A549 (cell line): ENCODE measurements around the gene FANCM. TPM values are rescaled to one million over a fixed set of nuclear protein-coding genes. Genes with fewer than 3 reads are reported as not detected.

Experiments used
- ATAC-seq, 2 experiments: fragments of 200-7000 bp in 1 of 2; fragments of >200 bp in 1 of 2; cut with Nextera tagmentation in 1 of 2; cut with Tn5 transposase in 1 of 2; 3 replicates each; pipeline versions ENCODE4 v1.8.0 to v1.9.1; 2018 to 2020; ENCODE audit warnings: mild to moderate bottlenecking in 1 of 2, moderate library complexity in 1 of 2
- CTCF ChIA-PET: fragments of 300-600 bp; sonication (Branson Sonifier 250); formaldehyde crosslinking; extraction: SDS; loops from one replicate; lab custom pipeline; 2021; ENCODE audit warnings: antibody characterized with exemption, inconsistent platforms; lab: Yijun Ruan, JAX
- POLR2A ChIA-PET: fragments of 350-600 bp; formaldehyde crosslinking; extraction: SDS; loops from one replicate; lab custom pipeline; 2021; ENCODE audit warnings: antibody characterized with exemption, inconsistent platforms; lab: Yijun Ruan, JAX
- DNase-seq, 2 experiments: peaks; one replicate each; pipeline versions ENCODE4 v3.0.0 to v3.0.0-alpha.2; 2011 to 2016; ENCODE audit warnings: low read depth in 1 of 2, low spot score in 1 of 2
- FAIRE-seq: peaks from 2 replicates; lab custom pipeline; 2011; peaks lifted over from hg19 to GRCh38; lab: Jason Lieb, UNC
- H3K27ac ChIP-seq, 2 experiments: fragments of >200 bp; sonication (Bioruptor Twin); formaldehyde crosslinking; 3 replicates each; pipeline ENCODE4 v1.5.1; 2016 to 2017
- H3K4me1 ChIP-seq: fragments of >200 bp; sonication (Bioruptor Twin); formaldehyde crosslinking; 3 replicates; pipeline ENCODE4 v1.6.1; 2016
- H3K4me2 ChIP-seq: fragments of >200 bp; sonication (Bioruptor Twin); formaldehyde crosslinking; 3 replicates; pipeline ENCODE4 v1.6.1; 2016
- H3K4me3 ChIP-seq: fragments of >200 bp; sonication (Bioruptor Twin); formaldehyde crosslinking; 3 replicates; pipeline ENCODE4 v1.5.1; 2016
- H3K9me3 ChIP-seq: fragments of >200 bp; sonication (Bioruptor Twin); formaldehyde crosslinking; 3 replicates; pipeline ENCODE4 v1.6.1; 2016
- CBX8 ChIP-seq: fragments of 200-600 bp; sonication (generic); IDR thresholded peaks from 2 replicates; pipeline ENCODE4 v1.6.1; 2016
- CEBPB ChIP-seq, 2 experiments: fragments of >200 bp in 1 of 2; sonication (Bioruptor Twin) in 1 of 2; formaldehyde crosslinking in 1 of 2; IDR thresholded peaks; 2 replicates each; pipeline ENCODE4 v1.6.1; 2012 to 2016
- EP300 ChIP-seq, 2 experiments: fragments of >200 bp; sonication (Bioruptor Twin); formaldehyde crosslinking; IDR thresholded peaks; 2 replicates in 1 of 2; 3 replicates in 1 of 2; pipeline ENCODE4 v1.6.1; 2016 to 2017
- FOSB ChIP-seq: fragments of 250-450 bp; sonication (Bioruptor Pico); IDR thresholded peaks from 2 replicates; pipeline ENCODE4 v1.5.0; 2020; ENCODE audit warnings: mild to moderate bottlenecking, moderate library complexity
- FOXS1 ChIP-seq: fragments of 250-450 bp; sonication (Bioruptor Pico); IDR thresholded peaks from 2 replicates; pipeline ENCODE4 v1.5.0; 2020; ENCODE audit warnings: mild to moderate bottlenecking, moderate library complexity
- HDAC2 ChIP-seq: fragments of 200-600 bp; sonication (generic); IDR thresholded peaks from 2 replicates; pipeline ENCODE4 v1.6.1; 2016
- HMGXB4 ChIP-seq: fragments of 250-450 bp; sonication (Bioruptor Pico); IDR thresholded peaks from 2 replicates; pipeline ENCODE4 v1.5.0; 2021; ENCODE audit warnings: mild to moderate bottlenecking, moderate library complexity, borderline replicate concordance
- JUN ChIP-seq, 2 experiments: fragments of >200 bp; sonication (Bioruptor Twin); formaldehyde crosslinking; IDR thresholded peaks; 2 replicates in 1 of 2; 3 replicates in 1 of 2; pipeline ENCODE4 v1.6.1; 2016 to 2017
- NR3C1 ChIP-seq: fragments of >200 bp; sonication (Bioruptor Twin); formaldehyde crosslinking; IDR thresholded peaks from 3 replicates; pipeline ENCODE4 v1.6.1; 2017
- PBX3 ChIP-seq: IDR thresholded peaks from 2 replicates; pipeline ENCODE4 v1.6.1; 2012
- PHF8 ChIP-seq: fragments of 200-600 bp; sonication (generic); IDR thresholded peaks from 2 replicates; pipeline ENCODE4 v1.6.1; 2016; ENCODE audit warnings: low read depth, mild to moderate bottlenecking, antibody characterized with exemption, moderate library complexity, borderline replicate concordance
- RCOR1 ChIP-seq: fragments of 150-350 bp; IDR thresholded peaks from 2 replicates; pipeline ENCODE4 v1.6.1; 2014; ENCODE audit warnings: antibody characterized with exemption, low read length, low read depth
- SMC3 ChIP-seq: fragments of >200 bp; sonication (Bioruptor Twin); formaldehyde crosslinking; IDR thresholded peaks from 3 replicates; pipeline ENCODE4 v1.6.1; 2018; ENCODE audit warnings: inconsistent platforms
- TP53 ChIP-seq: fragments of 250-450 bp; sonication (Bioruptor Pico); IDR thresholded peaks from 2 replicates; pipeline ENCODE4 v1.5.0; 2021; ENCODE audit warnings: mild to moderate bottlenecking, moderate library complexity
- ZC3H11A ChIP-seq: fragments of 450-650 bp; IDR thresholded peaks from 2 replicates; pipeline ENCODE4 v1.6.1; 2014; ENCODE audit warnings: antibody characterized with exemption, mild to moderate bottlenecking
- WGBS: methylation state at CpG from one replicate; pipeline ENCODE4 v1.1.6; 2017; ENCODE audit errors: missing lambda C conversion rate; 5-methylcytosine and 5-hydroxymethylcytosine counted together
- polyA plus RNA-seq, 4 experiments: library from polyadenylated mRNA; depleted of rRNA in 3 of 4; stranded (reverse); fragments of >200 nt; fragmentation: RNase III in 1 of 4; extraction: RNeasy Plus Mini Kit Qiagen cat#74134 plus additional on column Dnase treatment in 1 of 4; gene quantifications; 2 replicates in 3 of 4; 3 replicates in 1 of 4; pipeline ENCODE4 v1.2.3, GENCODE V29; 2011 to 2017
- TF ChIP-seq, protein P1 (sequence below): fragments of 200-600 bp; sonication (generic); IDR thresholded peaks from 2 replicates; pipeline ENCODE4 v1.6.1; 2016; ENCODE audit warnings: antibody characterized with exemption, mild to moderate bottlenecking, moderate library complexity
- TF ChIP-seq, protein P2 (sequence below): fragments of 450-650 bp; IDR thresholded peaks from 2 replicates; pipeline ENCODE4 v1.6.1; 2014; ENCODE audit warnings: antibody characterized with exemption
- TF ChIP-seq, protein P3 (sequence below): fragments of >200 bp; sonication (Bioruptor Twin); formaldehyde crosslinking; IDR thresholded peaks from 3 replicates; pipeline ENCODE4 v1.6.1; 2016

FANCM gene
- polyA plus RNA-seq, 2 of the 4 experiments (the other 2 are of a cell fraction) = 7.0 to 8.8 TPM

DNA sequence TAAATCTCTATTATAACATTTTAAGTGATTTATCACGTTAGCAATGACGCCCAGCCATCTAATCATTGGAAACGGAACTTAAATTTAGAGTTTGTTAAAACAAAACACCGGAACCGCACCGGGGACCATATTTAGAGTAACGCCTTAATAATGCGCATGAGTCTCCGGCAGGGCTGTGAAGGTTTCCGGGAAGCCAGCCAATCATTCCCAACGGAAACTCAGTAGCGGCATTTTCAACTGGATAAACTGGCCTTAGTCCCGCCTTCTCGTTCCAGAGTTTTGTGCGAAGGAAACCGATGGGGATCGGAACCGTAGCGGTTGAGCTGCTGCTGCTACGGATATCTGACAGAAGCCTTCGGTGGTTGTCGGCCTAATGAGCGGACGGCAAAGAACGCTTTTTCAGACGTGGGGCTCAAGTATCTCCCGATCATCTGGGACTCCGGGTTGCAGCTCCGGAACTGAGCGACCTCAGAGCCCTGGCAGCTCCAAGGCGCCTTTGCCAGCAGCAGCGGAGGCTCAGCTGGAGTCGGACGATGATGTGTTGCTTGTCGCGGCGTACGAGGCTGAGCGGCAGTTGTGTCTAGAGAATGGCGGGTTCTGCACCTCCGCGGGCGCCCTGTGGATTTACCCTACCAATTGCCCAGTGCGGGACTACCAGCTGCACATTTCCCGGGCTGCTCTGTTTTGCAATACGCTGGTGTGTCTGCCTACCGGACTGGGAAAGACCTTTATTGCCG lies at the start of gene FANCM (continued):
- TF ChIP-seq, protein P1, sequence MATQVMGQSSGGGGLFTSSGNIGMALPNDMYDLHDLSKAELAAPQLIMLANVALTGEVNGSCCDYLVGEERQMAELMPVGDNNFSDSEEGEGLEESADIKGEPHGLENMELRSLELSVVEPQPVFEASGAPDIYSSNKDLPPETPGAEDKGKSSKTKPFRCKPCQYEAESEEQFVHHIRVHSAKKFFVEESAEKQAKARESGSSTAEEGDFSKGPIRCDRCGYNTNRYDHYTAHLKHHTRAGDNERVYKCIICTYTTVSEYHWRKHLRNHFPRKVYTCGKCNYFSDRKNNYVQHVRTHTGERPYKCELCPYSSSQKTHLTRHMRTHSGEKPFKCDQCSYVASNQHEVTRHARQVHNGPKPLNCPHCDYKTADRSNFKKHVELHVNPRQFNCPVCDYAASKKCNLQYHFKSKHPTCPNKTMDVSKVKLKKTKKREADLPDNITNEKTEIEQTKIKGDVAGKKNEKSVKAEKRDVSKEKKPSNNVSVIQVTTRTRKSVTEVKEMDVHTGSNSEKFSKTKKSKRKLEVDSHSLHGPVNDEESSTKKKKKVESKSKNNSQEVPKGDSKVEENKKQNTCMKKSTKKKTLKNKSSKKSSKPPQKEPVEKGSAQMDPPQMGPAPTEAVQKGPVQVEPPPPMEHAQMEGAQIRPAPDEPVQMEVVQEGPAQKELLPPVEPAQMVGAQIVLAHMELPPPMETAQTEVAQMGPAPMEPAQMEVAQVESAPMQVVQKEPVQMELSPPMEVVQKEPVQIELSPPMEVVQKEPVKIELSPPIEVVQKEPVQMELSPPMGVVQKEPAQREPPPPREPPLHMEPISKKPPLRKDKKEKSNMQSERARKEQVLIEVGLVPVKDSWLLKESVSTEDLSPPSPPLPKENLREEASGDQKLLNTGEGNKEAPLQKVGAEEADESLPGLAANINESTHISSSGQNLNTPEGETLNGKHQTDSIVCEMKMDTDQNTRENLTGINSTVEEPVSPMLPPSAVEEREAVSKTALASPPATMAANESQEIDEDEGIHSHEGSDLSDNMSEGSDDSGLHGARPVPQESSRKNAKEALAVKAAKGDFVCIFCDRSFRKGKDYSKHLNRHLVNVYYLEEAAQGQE = no peak
- TF ChIP-seq EP300 (IDR thresholded peaks at IDR 0.05) (no peak), HDAC2 (0 out of 2 replicates have a peak, but pooled peaks have one; percentile 65), TP53 (CRISPR knock-in tag) (no peak), NR3C1 (no peak), PHF8 (no peak), RCOR1 (no peak), HMGXB4 (CRISPR knock-in tag) (no peak), PBX3 (no peak), CEBPB (IDR thresholded peaks at IDR 0.05) (no peak), FOXS1 (CRISPR knock-in tag) (no peak), JUN (IDR thresholded peaks at IDR 0.05) (peak; percentile 25 to 77; a peak in 2 of 5 replicates)

- ATAC-seq = no peak
- Histone ChIP-seq H3K4me2 (no peak overlapping the region), H3K4me1 (peaks cover 53% of the 10 kb centered on the region), H3K27ac (no peak overlapping the region), H3K4me3 (no peak overlapping the region), H3K9me3 (no peaks in the 10 kb centered on the region)
- no peak for DNase-seq
- FAIRE-seq = no peak
- POLR2A ChIA-PET = no interaction called here
- 70% methylated on average over 1 of the region's 1 CpG for WGBS
- CTCF ChIA-PET = interaction anchor here (0.9 kb wide), 1 partner anchor 179 kb away, joined by 4 read pairs; no protein-coding TSS in a partner anchor
- no peak for TF ChIP-seq JUN (IDR thresholded peaks at IDR 0.05)
- no peak for TF ChIP-seq HDAC2
- no peak for TF ChIP-seq NR3C1
- TF ChIP-seq PHF8 = no peak
- TF ChIP-seq ZC3H11A = no peak
- no peak for TF ChIP-seq CBX8
- TF ChIP-seq, protein P2, sequence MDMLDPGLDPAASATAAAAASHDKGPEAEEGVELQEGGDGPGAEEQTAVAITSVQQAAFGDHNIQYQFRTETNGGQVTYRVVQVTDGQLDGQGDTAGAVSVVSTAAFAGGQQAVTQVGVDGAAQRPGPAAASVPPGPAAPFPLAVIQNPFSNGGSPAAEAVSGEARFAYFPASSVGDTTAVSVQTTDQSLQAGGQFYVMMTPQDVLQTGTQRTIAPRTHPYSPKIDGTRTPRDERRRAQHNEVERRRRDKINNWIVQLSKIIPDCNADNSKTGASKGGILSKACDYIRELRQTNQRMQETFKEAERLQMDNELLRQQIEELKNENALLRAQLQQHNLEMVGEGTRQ = no peak
- TF ChIP-seq, protein P3, sequence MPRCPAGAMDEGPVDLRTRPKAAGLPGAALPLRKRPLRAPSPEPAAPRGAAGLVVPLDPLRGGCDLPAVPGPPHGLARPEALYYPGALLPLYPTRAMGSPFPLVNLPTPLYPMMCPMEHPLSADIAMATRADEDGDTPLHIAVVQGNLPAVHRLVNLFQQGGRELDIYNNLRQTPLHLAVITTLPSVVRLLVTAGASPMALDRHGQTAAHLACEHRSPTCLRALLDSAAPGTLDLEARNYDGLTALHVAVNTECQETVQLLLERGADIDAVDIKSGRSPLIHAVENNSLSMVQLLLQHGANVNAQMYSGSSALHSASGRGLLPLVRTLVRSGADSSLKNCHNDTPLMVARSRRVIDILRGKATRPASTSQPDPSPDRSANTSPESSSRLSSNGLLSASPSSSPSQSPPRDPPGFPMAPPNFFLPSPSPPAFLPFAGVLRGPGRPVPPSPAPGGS = no peak
- TF ChIP-seq FOSB (CRISPR knock-in tag) = no peak
- TF ChIP-seq SMC3 = no peak
Measured at GRCh38 chr14:45089813-45090212, 45.9 kb upstream of the FANCM start.
